ENCODE results near the gene WASF1. TPM values are rescaled to one million over a fixed set of nuclear protein-coding genes. Genes with fewer than 3 reads are reported as not detected.
A peak's percentile ranks its signal among the peaks of the same experiment; 100 is the strongest.

Gene WASF1
- 1.2 and 2.2 TPM in 2 replicates for total RNA-seq

GRCh38 chr6:110179406-110180227 lies at the start of gene WASF1:
WASF1 (minus strand) TSS chr6:110179670; CDS start chr6:110127601, 52,069 bp downstream.
- peaks cover 19% of the 10 kb centered on the region for H3K27me3 Mint-ChIP-seq
- peak within 1 kb of the TSS; percentile 81 for H3K4me3 Mint-ChIP-seq
- H3K9me3 Mint-ChIP-seq, result no peaks in the 10 kb centered on the region
- H3K36me3 Mint-ChIP-seq (ENCODE audit: low read depth), result no peaks in the 10 kb centered on the region
- intact Hi-C loops (cut with micrococcal nuclease), result loop anchor here (1.0 to 10.0 kb wide), 5 partner anchors 53 to 1084 kb away; partner anchors contain the start of genes AK9, CD164, CEP57L1 and FIG4
- peak within 1 kb of the TSS; percentile 60 for H3K27ac Mint-ChIP-seq
- H3K4me1 Mint-ChIP-seq, result peaks cover 5% of the 10 kb centered on the region
- DNase-seq, result peak; percentile 97

GRCh38 chr6:110226261-110226660 lies 46.8 kb upstream of the WASF1 start:
- H3K4me3 Mint-ChIP-seq, result no peak overlapping the region
- no peaks in the 10 kb centered on the region for H3K9me3 Mint-ChIP-seq
- peak overlapping the region; percentile 8 for H3K27ac Mint-ChIP-seq
- peaks cover 22% of the 10 kb centered on the region for H3K36me3 Mint-ChIP-seq (ENCODE audit: low read depth)
- intact Hi-C loops (cut with micrococcal nuclease), result no loop called here
- H3K4me1 Mint-ChIP-seq, result peaks cover 2% of the 10 kb centered on the region
- DNase-seq, result no peak
- H3K27me3 Mint-ChIP-seq, result no peaks in the 10 kb centered on the region

GRCh38 chr6:110221738-110222137 lies 42.3 kb upstream of the WASF1 start:
- DNase-seq, result no peak
- intact Hi-C loops (cut with micrococcal nuclease), result no loop called here
- no peaks in the 10 kb centered on the region for H3K9me3 Mint-ChIP-seq
- no peak overlapping the region for H3K27ac Mint-ChIP-seq
- no peak overlapping the region for H3K4me3 Mint-ChIP-seq
- H3K27me3 Mint-ChIP-seq, result no peaks in the 10 kb centered on the region
- H3K36me3 Mint-ChIP-seq (ENCODE audit: low read depth), result peaks cover 36% of the 10 kb centered on the region
- H3K4me1 Mint-ChIP-seq, result peaks cover 2% of the 10 kb centered on the region

GRCh38 chr6:110217266-110217665 lies 37.8 kb upstream of the WASF1 start:
- Mint-ChIP-seq H3K36me3 (ENCODE audit: low read depth) (peaks cover 43% of the 10 kb centered on the region), H3K9me3 (no peaks in the 10 kb centered on the region), H3K27ac (no peak overlapping the region), H3K27me3 (no peaks in the 10 kb centered on the region), H3K4me1 (no peaks in the 10 kb centered on the region), H3K4me3 (no peak overlapping the region)
- intact Hi-C loops (cut with micrococcal nuclease), result no loop called here
- DNase-seq, result no peak

GRCh38 chr6:110216140-110216539 lies 36.7 kb upstream of the WASF1 start:
- no peaks in the 10 kb centered on the region for H3K27me3 Mint-ChIP-seq
- no peak overlapping the region for H3K27ac Mint-ChIP-seq
- H3K4me3 Mint-ChIP-seq, result no peak overlapping the region
- H3K36me3 Mint-ChIP-seq (ENCODE audit: low read depth), result peaks cover 49% of the 10 kb centered on the region
- no peaks in the 10 kb centered on the region for H3K9me3 Mint-ChIP-seq
- H3K4me1 Mint-ChIP-seq, result no peaks in the 10 kb centered on the region
- DNase-seq, result no peak
- intact Hi-C loops (cut with micrococcal nuclease), result no loop called here

GRCh38 chr6:110214338-110214737 lies 34.9 kb upstream of the WASF1 start:
- H3K36me3 Mint-ChIP-seq (ENCODE audit: low read depth), result peaks cover 42% of the 10 kb centered on the region

GRCh38 chr6:110211753-110212152 lies 32.3 kb upstream of the WASF1 start:
- intact Hi-C loops (cut with micrococcal nuclease), result no loop called here

More at GRCh38 chr6:110214338-110214737, 34.9 kb upstream of the WASF1 start:
- no peak for DNase-seq
- no peak overlapping the region for H3K4me3 Mint-ChIP-seq
- no peaks in the 10 kb centered on the region for H3K9me3 Mint-ChIP-seq
- no peaks in the 10 kb centered on the region for H3K4me1 Mint-ChIP-seq
- intact Hi-C loops (cut with micrococcal nuclease), result no loop called here
- no peaks in the 10 kb centered on the region for H3K27me3 Mint-ChIP-seq
- no peak overlapping the region for H3K27ac Mint-ChIP-seq

GRCh38 chr6:110207652-110208051 lies 28.2 kb upstream of the WASF1 start:
- Mint-ChIP-seq H3K27me3 (no peaks in the 10 kb centered on the region), H3K36me3 (ENCODE audit: low read depth) (peaks cover 27% of the 10 kb centered on the region), H3K27ac (no peak overlapping the region), H3K9me3 (no peaks in the 10 kb centered on the region), H3K4me3 (no peak overlapping the region), H3K4me1 (no peaks in the 10 kb centered on the region)
- no peak for DNase-seq
- intact Hi-C loops (cut with micrococcal nuclease), result no loop called here

More at GRCh38 chr6:110211753-110212152, 32.3 kb upstream of the WASF1 start:
- DNase-seq, result no peak
- Mint-ChIP-seq H3K9me3 (no peaks in the 10 kb centered on the region), H3K36me3 (ENCODE audit: low read depth) (peaks cover 44% of the 10 kb centered on the region), H3K27me3 (no peaks in the 10 kb centered on the region), H3K4me3 (no peak overlapping the region), H3K4me1 (no peaks in the 10 kb centered on the region), H3K27ac (no peak overlapping the region)

- Mint-ChIP-seq H3K4me3 (no peak overlapping the region), H3K36me3 (ENCODE audit: low read depth) (peaks cover 5% of the 10 kb centered on the region), H3K27me3 (no peaks in the 10 kb centered on the region), H3K27ac (no peak overlapping the region), H3K4me1 (no peaks in the 10 kb centered on the region), H3K9me3 (no peaks in the 10 kb centered on the region)
- intact Hi-C loops (cut with micrococcal nuclease), result no loop called here
- DNase-seq, result no peak
Measured at GRCh38 chr6:110201151-110201884, 21.8 kb upstream of the WASF1 start.

- DNase-seq, result no peak
- Mint-ChIP-seq H3K4me3 (no peak overlapping the region), H3K27me3 (no peaks in the 10 kb centered on the region), H3K27ac (no peak overlapping the region), H3K9me3 (no peaks in the 10 kb centered on the region), H3K36me3 (ENCODE audit: low read depth) (peaks cover 14% of the 10 kb centered on the region), H3K4me1 (peaks cover 4% of the 10 kb centered on the region)
- intact Hi-C loops (cut with micrococcal nuclease), result no loop called here
Measured at GRCh38 chr6:110198561-110198960, 19.1 kb upstream of the WASF1 start.

- intact Hi-C loops (cut with micrococcal nuclease), result no loop called here
- peaks cover 4% of the 10 kb centered on the region for H3K4me1 Mint-ChIP-seq
- no peaks in the 10 kb centered on the region for H3K27me3 Mint-ChIP-seq
- no peaks in the 10 kb centered on the region for H3K9me3 Mint-ChIP-seq
- H3K4me3 Mint-ChIP-seq, result no peak overlapping the region
- H3K27ac Mint-ChIP-seq, result no peak overlapping the region
- H3K36me3 Mint-ChIP-seq (ENCODE audit: low read depth), result peaks cover 17% of the 10 kb centered on the region
- no peak for DNase-seq
Measured at GRCh38 chr6:110196874-110197273, 17.4 kb upstream of the WASF1 start.

GRCh38 chr6:110195639-110196038 lies 16.2 kb upstream of the WASF1 start:
- Mint-ChIP-seq H3K27ac (no peak overlapping the region), H3K27me3 (no peaks in the 10 kb centered on the region)

GRCh38 chr6:110191477-110191876 lies 12.0 kb upstream of the WASF1 start:
- peaks cover 8% of the 10 kb centered on the region for H3K4me1 Mint-ChIP-seq
- no peak overlapping the region for H3K27ac Mint-ChIP-seq
- intact Hi-C loops (cut with micrococcal nuclease), result no loop called here
- DNase-seq, result no peak
- no peaks in the 10 kb centered on the region for H3K9me3 Mint-ChIP-seq
- peaks cover 12% of the 10 kb centered on the region for H3K36me3 Mint-ChIP-seq (ENCODE audit: low read depth)
- H3K27me3 Mint-ChIP-seq, result no peaks in the 10 kb centered on the region
- H3K4me3 Mint-ChIP-seq, result no peak overlapping the region

More at GRCh38 chr6:110195639-110196038, 16.2 kb upstream of the WASF1 start:
- DNase-seq, result no peak
- Mint-ChIP-seq H3K4me3 (no peak overlapping the region), H3K9me3 (no peaks in the 10 kb centered on the region), H3K36me3 (ENCODE audit: low read depth) (peaks cover 17% of the 10 kb centered on the region), H3K4me1 (peaks cover 4% of the 10 kb centered on the region)
- intact Hi-C loops (cut with micrococcal nuclease), result no loop called here

GRCh38 chr6:110190726-110191125 lies 11.3 kb upstream of the WASF1 start:
- intact Hi-C loops (cut with micrococcal nuclease), result no loop called here
- H3K27me3 Mint-ChIP-seq, result no peaks in the 10 kb centered on the region
- H3K4me3 Mint-ChIP-seq, result no peak overlapping the region
- peaks cover 13% of the 10 kb centered on the region for H3K4me1 Mint-ChIP-seq
- H3K36me3 Mint-ChIP-seq (ENCODE audit: low read depth), result peaks cover 12% of the 10 kb centered on the region
- no peaks in the 10 kb centered on the region for H3K9me3 Mint-ChIP-seq
- no peak for DNase-seq
- H3K27ac Mint-ChIP-seq, result no peak overlapping the region
